ENCODE results near the gene KAZN. TPM values are rescaled to one million over a fixed set of nuclear protein-coding genes. Genes with fewer than 3 reads are reported as not detected.

KAZN gene
- total and polyA plus RNA-seq, 11 donors: 0.65 to 6.5 (median 2.3) TPM

GRCh38 chr1:14570514-14570913, 28.0 kb upstream of the KAZN start:
- DNase-seq (no peak), ATAC-seq (no peak)
- TF ChIP-seq POLR2A (IDR thresholded peaks at IDR 0.05): no peak
- TF ChIP-seq, protein P1, sequence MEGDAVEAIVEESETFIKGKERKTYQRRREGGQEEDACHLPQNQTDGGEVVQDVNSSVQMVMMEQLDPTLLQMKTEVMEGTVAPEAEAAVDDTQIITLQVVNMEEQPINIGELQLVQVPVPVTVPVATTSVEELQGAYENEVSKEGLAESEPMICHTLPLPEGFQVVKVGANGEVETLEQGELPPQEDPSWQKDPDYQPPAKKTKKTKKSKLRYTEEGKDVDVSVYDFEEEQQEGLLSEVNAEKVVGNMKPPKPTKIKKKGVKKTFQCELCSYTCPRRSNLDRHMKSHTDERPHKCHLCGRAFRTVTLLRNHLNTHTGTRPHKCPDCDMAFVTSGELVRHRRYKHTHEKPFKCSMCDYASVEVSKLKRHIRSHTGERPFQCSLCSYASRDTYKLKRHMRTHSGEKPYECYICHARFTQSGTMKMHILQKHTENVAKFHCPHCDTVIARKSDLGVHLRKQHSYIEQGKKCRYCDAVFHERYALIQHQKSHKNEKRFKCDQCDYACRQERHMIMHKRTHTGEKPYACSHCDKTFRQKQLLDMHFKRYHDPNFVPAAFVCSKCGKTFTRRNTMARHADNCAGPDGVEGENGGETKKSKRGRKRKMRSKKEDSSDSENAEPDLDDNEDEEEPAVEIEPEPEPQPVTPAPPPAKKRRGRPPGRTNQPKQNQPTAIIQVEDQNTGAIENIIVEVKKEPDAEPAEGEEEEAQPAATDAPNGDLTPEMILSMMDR (IDR thresholded peaks at IDR 0.05): no peak
- peaks cover 0 to 11% (median 0%) of the 10 kb centered on the region in 9 donors for H3K27me3 ChIP-seq
- peaks cover 0 to 26% (median 4%) of the 10 kb centered on the region in 12 donors for H3K9me3 ChIP-seq
- no peaks in the 10 kb centered on the region for H3K36me3 ChIP-seq
- H3K27ac ChIP-seq: no peak overlapping the region
- H3K4me3 ChIP-seq: no peak overlapping the region
- no peaks in the 10 kb centered on the region for H3K4me1 ChIP-seq
- WGBS, 4 donors: 73 to 79% (median 77%) methylated on average over 9 of the region's 9 CpGs
- intact Hi-C loops (cut with DNase I): loop anchor here in 1 of 10 donors (10.0 kb wide), 1 partner anchor 64 kb away; no protein-coding TSS in a partner anchor

DNA sequence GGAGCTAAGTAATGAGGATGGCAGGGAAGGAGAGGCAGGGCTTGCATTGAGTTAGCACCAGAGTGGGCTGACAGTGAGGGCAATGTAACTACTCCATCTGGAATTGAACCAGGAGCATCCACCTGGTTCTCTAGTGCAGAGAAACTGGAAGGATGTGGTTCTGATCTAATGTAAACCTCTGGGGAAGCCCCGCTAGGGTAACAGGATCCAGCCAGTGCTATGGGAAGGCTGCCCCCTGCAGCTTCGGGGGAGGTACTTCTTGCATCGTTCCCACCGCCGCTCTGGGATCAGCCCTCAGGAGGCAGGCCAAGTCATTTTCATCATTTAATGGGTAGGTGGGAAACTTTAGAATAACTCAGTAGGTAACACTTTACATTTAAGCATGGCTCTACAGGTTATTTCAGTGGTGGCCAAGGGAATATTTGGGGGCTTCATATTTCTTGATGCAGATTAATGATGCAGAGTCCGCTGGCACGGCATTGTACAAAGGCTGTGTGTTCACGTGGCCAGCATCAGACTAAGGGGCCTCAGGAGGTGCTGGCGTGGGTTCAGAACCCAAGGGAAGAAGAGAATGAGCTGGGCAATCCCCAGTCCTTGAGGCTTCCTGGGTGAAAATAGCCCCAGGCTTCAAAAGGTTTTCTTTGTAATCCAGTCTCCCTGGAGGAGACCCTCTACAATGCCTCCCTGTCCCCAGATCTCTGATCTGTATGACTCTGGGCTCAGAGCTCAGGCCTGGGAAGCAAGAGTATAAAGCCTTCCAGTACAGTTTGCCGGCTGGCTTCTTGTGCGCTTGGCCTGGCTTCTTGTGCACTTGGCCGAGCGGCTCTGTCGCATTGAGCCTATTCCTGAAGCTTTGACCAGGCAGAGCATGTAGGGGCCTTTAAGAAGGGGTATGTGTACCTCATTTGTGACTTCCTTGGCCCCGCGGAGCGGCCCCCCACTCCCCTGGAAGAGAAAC, 26.4 kb upstream of the KAZN start:
- DNase-seq: no peak
- Histone ChIP-seq H3K9me3 (peaks cover 0 to 12% (median 0%) of the 10 kb centered on the region in 12 donors), H3K27me3 (peaks cover 0 to 11% (median 0%) of the 10 kb centered on the region in 9 donors), H3K36me3 (no peaks in the 10 kb centered on the region), H3K27ac (no peak overlapping the region), H3K4me3 (no peak overlapping the region), H3K4me1 (no peaks in the 10 kb centered on the region)
- 76 to 83% (median 79%) methylated on average over 17 of the region's 17 CpGs for WGBS, 4 donors
- TF ChIP-seq, protein P1 (IDR thresholded peaks at IDR 0.05): no peak
- TF ChIP-seq POLR2A (IDR thresholded peaks at IDR 0.05): no peak
- intact Hi-C loops (cut with DNase I): loop anchor here in 1 of 10 donors (10.0 kb wide), 1 partner anchor 63 kb away; no protein-coding TSS in a partner anchor
- ATAC-seq: no peak

DNA sequence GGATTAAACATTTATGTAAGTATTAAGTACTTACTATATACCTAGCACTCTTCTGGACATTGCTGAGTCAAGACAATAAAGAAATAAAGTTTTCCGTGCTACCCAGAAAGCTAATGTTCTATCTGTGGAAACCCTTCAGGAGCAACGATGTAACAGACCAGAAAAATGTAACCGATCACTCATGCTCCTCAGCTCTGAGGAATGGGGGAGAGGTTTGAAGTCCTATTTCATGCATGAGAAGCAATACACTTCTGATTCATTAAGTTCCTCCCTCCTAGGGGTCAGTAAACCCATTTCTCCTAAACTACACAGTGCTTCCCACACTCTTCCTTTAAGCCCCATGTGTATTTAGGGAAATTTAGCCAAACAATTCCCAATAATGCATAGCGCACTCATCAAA, 25.6 kb upstream of the KAZN start:
- 77 to 94% (median 88%) methylated on average over 4 of the region's 4 CpGs for WGBS, 4 donors
- H3K36me3 ChIP-seq: no peaks in the 10 kb centered on the region
- H3K27me3 ChIP-seq: peaks cover 0 to 11% (median 0%) of the 10 kb centered on the region in 9 donors
- no peak overlapping the region for H3K4me3 ChIP-seq
- no peak overlapping the region for H3K27ac ChIP-seq
- ATAC-seq (no peak), DNase-seq (no peak)
- peaks cover 0 to 9% (median 0%) of the 10 kb centered on the region in 12 donors for H3K9me3 ChIP-seq
- intact Hi-C loops (cut with DNase I): loop anchor here in 1 of 10 donors (10.0 kb wide), 1 partner anchor 62 kb away; no protein-coding TSS in a partner anchor
- TF ChIP-seq, protein P1 (IDR thresholded peaks at IDR 0.05): no peak
- TF ChIP-seq POLR2A (IDR thresholded peaks at IDR 0.05): no peak
- H3K4me1 ChIP-seq: no peaks in the 10 kb centered on the region

DNA sequence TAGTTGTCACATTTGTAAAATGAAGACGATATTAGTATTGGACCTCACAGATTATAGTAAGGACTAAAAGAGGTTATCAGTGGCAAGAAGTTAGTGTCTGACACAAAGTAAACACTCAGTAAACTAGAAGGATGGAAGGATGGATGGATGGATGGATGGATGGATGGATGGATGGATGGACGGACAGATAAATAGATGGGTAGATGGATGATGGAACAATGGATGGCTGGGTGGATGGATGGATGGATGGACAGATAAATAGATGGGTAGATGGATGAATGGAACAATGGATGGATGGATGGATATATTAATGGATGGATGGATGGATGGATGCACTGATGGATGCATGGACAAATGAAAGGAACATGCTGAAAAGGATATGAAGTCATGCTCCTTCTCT, 22.3 kb upstream of the KAZN start:
- Histone ChIP-seq H3K27me3 (peaks cover 0 to 8% (median 0%) of the 10 kb centered on the region in 9 donors), H3K4me1 (no peaks in the 10 kb centered on the region), H3K9me3 (peaks cover 0 to 6% (median 0%) of the 10 kb centered on the region in 12 donors), H3K36me3 (no peaks in the 10 kb centered on the region), H3K27ac (no peak overlapping the region), H3K4me3 (no peak overlapping the region)
- DNase-seq (no peak), ATAC-seq (no peak)
- no peak for TF ChIP-seq POLR2A (IDR thresholded peaks at IDR 0.05)
- TF ChIP-seq, protein P1 (IDR thresholded peaks at IDR 0.05): no peak
- intact Hi-C loops (cut with DNase I): loop anchor here in 1 of 10 donors (10.0 kb wide), 1 partner anchor 59 kb away; no protein-coding TSS in a partner anchor
- WGBS, 4 donors: 88 to 96% (median 93%) methylated on average over 2 of the region's 2 CpGs
